Ascending aorta (tissue), 2 donors: ENCODE results near the gene SUPT3H. TPM values are rescaled to one million over a fixed set of nuclear protein-coding genes. Genes with fewer than 3 reads are reported as not detected.

Experiments
- DNase-seq, 2 donors: peaks; one replicate each; pipeline ENCODE4 v3.0.0-alpha.2; 2019; ENCODE audit warnings: low spot score in 2 of 2
- H3K27ac ChIP-seq, 2 donors: fragments of 200-600 bp; sonication (generic); one replicate each; pipeline ENCODE4 v1.5.1; 2016 to 2017; ENCODE audit warnings: mild to moderate bottlenecking in 1 of 2
- H3K27me3 ChIP-seq: fragments of 200-600 bp; sonication (generic); one replicate; pipeline ENCODE4 v1.5.1; 2017
- H3K36me3 ChIP-seq, 2 donors: fragments of 200-600 bp; sonication (generic); one replicate each; pipeline ENCODE4 v1.5.1; 2016
- H3K4me1 ChIP-seq, 2 donors: fragments of 200-600 bp; sonication (generic); one replicate each; pipeline ENCODE4 v1.5.1; 2016 to 2017; ENCODE audit warnings: mild to moderate bottlenecking in 1 of 2
- H3K4me3 ChIP-seq, 2 donors: fragments of 200-600 bp; sonication (generic); one replicate each; pipeline ENCODE4 v1.5.1; 2016 to 2017; ENCODE audit warnings: mild to moderate bottlenecking in 1 of 2
- H3K9me3 ChIP-seq, 2 donors: fragments of 200-600 bp; sonication (generic); one replicate each; pipeline ENCODE4 v1.5.1; 2016
- CTCF ChIP-seq, 3 experiments: fragments of 200-600 bp in 2 of 3; fragments of 450-650 bp in 1 of 3; sonication (generic) in 2 of 3; IDR thresholded peaks; one replicate each; pipeline ENCODE4 v1.5.1; 2016 to 2019; ENCODE audit warnings: antibody characterized with exemption in 3 of 3, mild to moderate bottlenecking in 1 of 3, moderate library complexity in 1 of 3
- intact Hi-C: fragments of 100-400 bp; cut with DNase I; formaldehyde crosslinking; loops from one replicate; pipeline ENCODE4 v1.15.1; 2023
- total RNA-seq: library from RNA; depleted of rRNA; stranded (reverse); fragments of >200 nt; gene quantifications from one replicate; pipeline ENCODE4 v1.1.0, GENCODE V29; 2016

The SUPT3H gene
- total RNA-seq, 1 donor from 2014 or later: not detected

DNA sequence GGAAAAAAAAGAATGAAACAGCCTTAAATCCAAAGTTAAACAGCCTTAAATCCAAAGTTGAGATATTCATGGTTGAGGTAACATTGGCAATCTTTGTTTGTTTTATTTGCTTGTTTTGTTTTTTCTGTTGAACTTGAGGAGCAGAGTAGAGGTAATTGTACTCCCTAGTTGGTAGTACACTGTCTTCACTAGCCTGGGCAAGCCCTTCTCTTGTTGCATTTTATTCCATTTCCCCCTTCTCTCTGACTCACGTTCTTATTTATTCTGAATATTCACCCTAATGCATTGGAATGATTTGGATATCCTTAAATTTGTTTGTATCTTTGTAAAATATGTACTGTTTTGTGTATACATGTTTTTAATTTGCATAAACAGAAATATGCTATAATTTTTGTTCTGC is 592.6 kb downstream of the SUPT3H start:
- intact Hi-C loops: no loop called here

DNA sequence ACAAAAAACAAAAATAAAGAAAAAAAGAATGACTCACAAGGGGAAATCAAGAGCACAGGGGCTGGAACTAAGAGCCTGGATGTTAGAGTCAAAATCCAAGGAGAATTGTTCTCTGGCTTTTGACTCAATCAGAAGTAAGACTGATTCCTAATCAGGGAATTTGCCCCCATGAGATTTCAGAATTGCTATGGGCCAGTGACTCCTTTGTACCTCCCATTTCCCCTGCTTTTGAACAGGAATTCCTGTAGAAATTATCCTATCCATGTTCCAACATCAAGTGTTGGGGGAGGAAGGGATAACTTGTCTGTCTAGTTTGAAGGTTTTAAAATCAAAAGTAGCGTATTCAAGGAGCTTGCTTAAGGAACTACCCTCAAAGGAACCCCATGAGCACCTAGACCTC is 593.5 kb downstream of the SUPT3H start:
- Histone ChIP-seq H3K4me3 (no peak overlapping the region), H3K4me1 (no peaks in the 10 kb centered on the region), H3K9me3 (no peaks in the 10 kb centered on the region), H3K27ac (no peak overlapping the region), H3K36me3 (no peaks in the 10 kb centered on the region), H3K27me3 (no peaks in the 10 kb centered on the region)
- no peak for DNase-seq
- intact Hi-C loops: no loop called here
- TF ChIP-seq CTCF (IDR thresholded peaks at IDR 0.05): no peak

More for the DNA sequence above, 592.6 kb downstream of the SUPT3H start:
- no peaks in the 10 kb centered on the region for H3K9me3 ChIP-seq
- no peaks in the 10 kb centered on the region for H3K4me1 ChIP-seq
- H3K27ac ChIP-seq: no peak overlapping the region
- no peak overlapping the region for H3K4me3 ChIP-seq
- no peak for TF ChIP-seq CTCF (IDR thresholded peaks at IDR 0.05)
- no peaks in the 10 kb centered on the region for H3K27me3 ChIP-seq
- DNase-seq: no peak
- no peaks in the 10 kb centered on the region for H3K36me3 ChIP-seq

- Histone ChIP-seq H3K4me3 (no peak overlapping the region), H3K9me3 (no peaks in the 10 kb centered on the region), H3K36me3 (no peaks in the 10 kb centered on the region), H3K27ac (no peak overlapping the region), H3K27me3 (no peaks in the 10 kb centered on the region), H3K4me1 (no peaks in the 10 kb centered on the region)
- DNase-seq: no peak
- no peak for TF ChIP-seq CTCF (IDR thresholded peaks at IDR 0.05)
- intact Hi-C loops: no loop called here
Measured at GRCh38 chr6:44782892-44783291, 594.8 kb downstream of the SUPT3H start.

GRCh38 chr6:44781912-44782597 is 595.7 kb downstream of the SUPT3H start:
- DNase-seq: no peak
- Histone ChIP-seq H3K9me3 (no peaks in the 10 kb centered on the region), H3K36me3 (no peaks in the 10 kb centered on the region), H3K4me1 (no peaks in the 10 kb centered on the region), H3K27ac (no peak overlapping the region), H3K27me3 (no peaks in the 10 kb centered on the region), H3K4me3 (no peak overlapping the region)
- intact Hi-C loops: no loop called here
- TF ChIP-seq CTCF (IDR thresholded peaks at IDR 0.05): no peak

GRCh38 chr6:44780161-44780560 is 597.6 kb downstream of the SUPT3H start:
- Histone ChIP-seq H3K36me3 (no peaks in the 10 kb centered on the region), H3K4me3 (no peak overlapping the region), H3K27ac (no peak overlapping the region), H3K4me1 (no peaks in the 10 kb centered on the region), H3K9me3 (no peaks in the 10 kb centered on the region), H3K27me3 (no peaks in the 10 kb centered on the region)
- DNase-seq: no peak
- no peak for TF ChIP-seq CTCF (IDR thresholded peaks at IDR 0.05)
- intact Hi-C loops: no loop called here
